Neural progenitor cell (in vitro differentiated cells): Measurements from ENCODE around the gene ILDR2.

Experiments used
- EZH2 ChIP-seq: fragments of 200-600 bp; sonication (generic); IDR thresholded peaks from 2 replicates; pipeline ENCODE4 v1.6.1; 2017; ENCODE audit warnings: antibody characterized with exemption, mild to moderate bottlenecking, moderate library complexity
- EZH2phosphoT487 ChIP-seq: fragments of 200-600 bp; sonication (generic); IDR thresholded peaks from 2 replicates; pipeline ENCODE4 v1.6.1; 2017; ENCODE audit warnings: antibody characterized with exemption
- TF ChIP-seq, protein P1 (sequence below): fragments of 200-600 bp; sonication (generic); IDR thresholded peaks from 2 replicates; pipeline ENCODE4 v1.5.1; 2017; ENCODE audit warnings: antibody characterized with exemption, mild to moderate bottlenecking

DNA sequence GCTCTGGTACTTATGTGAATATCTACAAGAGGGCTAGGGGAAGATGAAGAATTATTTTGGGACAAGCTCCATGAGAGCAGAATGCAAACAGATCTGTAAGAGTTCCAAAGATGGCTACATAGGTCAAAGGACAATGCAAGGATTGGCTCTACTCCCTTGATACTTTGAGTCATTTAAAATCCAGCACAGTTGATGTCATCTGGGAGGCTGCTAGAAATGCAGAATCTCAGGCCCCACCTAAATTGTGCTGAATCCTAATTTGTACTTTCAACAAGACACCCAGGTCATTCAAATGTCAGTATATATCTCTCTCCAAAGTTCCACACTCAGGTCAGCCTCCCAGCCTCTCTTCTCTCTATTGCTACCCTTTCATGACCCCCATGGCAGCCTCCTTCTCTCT, 75.6 kb downstream of the ILDR2 start:
- TF ChIP-seq, protein P1, sequence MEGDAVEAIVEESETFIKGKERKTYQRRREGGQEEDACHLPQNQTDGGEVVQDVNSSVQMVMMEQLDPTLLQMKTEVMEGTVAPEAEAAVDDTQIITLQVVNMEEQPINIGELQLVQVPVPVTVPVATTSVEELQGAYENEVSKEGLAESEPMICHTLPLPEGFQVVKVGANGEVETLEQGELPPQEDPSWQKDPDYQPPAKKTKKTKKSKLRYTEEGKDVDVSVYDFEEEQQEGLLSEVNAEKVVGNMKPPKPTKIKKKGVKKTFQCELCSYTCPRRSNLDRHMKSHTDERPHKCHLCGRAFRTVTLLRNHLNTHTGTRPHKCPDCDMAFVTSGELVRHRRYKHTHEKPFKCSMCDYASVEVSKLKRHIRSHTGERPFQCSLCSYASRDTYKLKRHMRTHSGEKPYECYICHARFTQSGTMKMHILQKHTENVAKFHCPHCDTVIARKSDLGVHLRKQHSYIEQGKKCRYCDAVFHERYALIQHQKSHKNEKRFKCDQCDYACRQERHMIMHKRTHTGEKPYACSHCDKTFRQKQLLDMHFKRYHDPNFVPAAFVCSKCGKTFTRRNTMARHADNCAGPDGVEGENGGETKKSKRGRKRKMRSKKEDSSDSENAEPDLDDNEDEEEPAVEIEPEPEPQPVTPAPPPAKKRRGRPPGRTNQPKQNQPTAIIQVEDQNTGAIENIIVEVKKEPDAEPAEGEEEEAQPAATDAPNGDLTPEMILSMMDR = no peak
- TF ChIP-seq EZH2phosphoT487 = no peak
- TF ChIP-seq EZH2 = no peak
